ENCODE data around the gene PHYKPL. TPM values are rescaled to one million over a fixed set of nuclear protein-coding genes. Genes with fewer than 3 reads are reported as not detected.

Gene PHYKPL
- total RNA-seq, 1 donor from 2014 or later = 205 TPM

DNA sequence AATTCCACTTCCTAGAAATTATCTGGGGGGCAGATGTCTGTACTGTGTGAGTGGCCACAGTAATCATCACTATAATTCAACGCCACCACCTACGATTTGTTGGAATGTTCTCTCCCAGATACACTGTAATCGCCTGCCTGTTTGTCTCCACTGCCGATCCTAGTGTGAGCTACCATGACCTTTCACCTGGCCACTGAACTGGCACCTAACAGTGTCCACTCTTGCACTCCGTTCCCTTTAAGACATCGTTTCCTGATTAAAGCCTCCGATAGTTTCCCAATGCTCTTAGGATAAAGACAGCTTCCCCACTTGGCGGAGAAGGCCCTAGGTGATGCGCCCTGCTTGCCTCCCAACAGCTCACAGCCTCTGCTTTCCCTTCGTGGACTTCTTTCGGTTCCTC lies 4.0 kb downstream of the PHYKPL start:
- DNase-seq (no peak), ATAC-seq (ENCODE audit: low read depth) (no peak)
- Mint-ChIP-seq H3K9me3 (no peaks in the 10 kb centered on the region), H3K4me1 (peaks cover 39% of the 10 kb centered on the region), H3K36me3 (ENCODE audit: low read depth) (peaks cover 73% of the 10 kb centered on the region), H3K27me3 (no peaks in the 10 kb centered on the region), H3K27ac (no peak overlapping the region), H3K4me3 (no peak overlapping the region)
- intact Hi-C loops (cut with micrococcal nuclease) = no loop called here
- POLR2A ChIA-PET = interaction anchor here (2.4 kb wide), 1 partner anchor 24 kb away, joined by 7 read pairs; the partner anchor contains the start of gene HNRNPAB
- no peak for TF ChIP-seq CTCF (IDR thresholded peaks at IDR 0.05)
- CTCF ChIA-PET = no interaction called here

DNA sequence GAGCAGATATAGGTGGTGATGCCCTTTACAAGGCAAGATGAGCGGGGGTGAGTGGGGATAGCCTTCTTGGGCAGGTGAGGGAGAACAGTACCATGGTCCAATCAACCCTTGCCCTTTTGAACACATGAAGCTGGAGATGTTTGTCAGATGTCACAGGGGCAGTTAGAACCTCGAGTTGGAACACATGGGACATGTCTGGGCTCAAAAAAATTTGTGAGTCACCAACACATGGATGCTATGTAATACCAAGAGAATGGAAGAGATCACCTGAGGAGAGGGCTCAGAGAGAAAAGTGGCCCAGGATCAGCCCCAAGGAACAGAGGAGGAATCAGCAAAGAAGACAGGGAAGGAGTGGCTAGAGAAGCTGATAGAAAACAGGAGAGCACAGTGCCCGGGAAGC lies 4.7 kb downstream of the PHYKPL start:
- peaks cover 37% of the 10 kb centered on the region for H3K4me1 Mint-ChIP-seq

DNA sequence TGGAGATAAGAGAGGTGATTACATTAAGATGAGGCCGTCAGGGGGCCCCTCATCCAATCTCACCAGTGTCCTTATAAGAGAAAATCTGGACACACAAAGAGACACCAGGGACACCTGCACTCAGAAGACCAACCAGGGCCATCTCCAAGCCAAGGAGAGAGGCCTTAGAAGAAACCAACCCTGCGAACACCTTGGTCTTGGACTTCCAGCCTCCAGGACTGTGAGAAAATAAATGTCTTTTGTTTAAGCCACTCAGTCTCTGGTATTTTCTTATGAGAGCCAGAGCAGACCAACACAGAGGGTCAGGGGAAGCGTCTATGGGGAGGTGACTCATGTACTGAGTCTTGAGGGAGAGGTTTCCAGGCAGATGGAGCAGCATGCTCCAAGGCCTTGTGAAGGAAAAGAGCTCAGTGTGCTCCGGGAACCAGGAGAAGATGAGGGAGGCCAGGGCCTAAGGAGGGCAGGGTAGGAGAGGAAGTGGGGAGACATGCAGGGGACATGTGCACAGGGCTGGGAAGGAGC lies 5.4 kb downstream of the PHYKPL start:
- Mint-ChIP-seq H3K36me3 (ENCODE audit: low read depth) (peaks cover 82% of the 10 kb centered on the region), H3K27ac (no peak overlapping the region), H3K9me3 (no peaks in the 10 kb centered on the region), H3K4me1 (peaks cover 35% of the 10 kb centered on the region), H3K27me3 (no peaks in the 10 kb centered on the region), H3K4me3 (no peak overlapping the region)
- DNase-seq (no peak), ATAC-seq (ENCODE audit: low read depth) (no peak)
- intact Hi-C loops (cut with micrococcal nuclease) = no loop called here
- TF ChIP-seq CTCF (IDR thresholded peaks at IDR 0.05) = no peak
- ChIA-PET POLR2A (interaction anchor here (2.4 kb wide), 1 partner anchor 23 kb away, joined by 7 read pairs; the partner anchor contains the start of gene HNRNPAB), CTCF (no interaction called here)

More for the DNA sequence above, 4.7 kb downstream of the PHYKPL start:
- ATAC-seq (ENCODE audit: low read depth) (no peak), DNase-seq (no peak)
- TF ChIP-seq CTCF (IDR thresholded peaks at IDR 0.05) = no peak
- ChIA-PET CTCF (no interaction called here), POLR2A (interaction anchor here (2.4 kb wide), 1 partner anchor 24 kb away, joined by 7 read pairs; the partner anchor contains the start of gene HNRNPAB)
- intact Hi-C loops (cut with micrococcal nuclease) = no loop called here
- Mint-ChIP-seq H3K36me3 (ENCODE audit: low read depth) (peaks cover 77% of the 10 kb centered on the region), H3K4me3 (no peak overlapping the region), H3K9me3 (no peaks in the 10 kb centered on the region), H3K27ac (no peak overlapping the region), H3K27me3 (no peaks in the 10 kb centered on the region)

DNA sequence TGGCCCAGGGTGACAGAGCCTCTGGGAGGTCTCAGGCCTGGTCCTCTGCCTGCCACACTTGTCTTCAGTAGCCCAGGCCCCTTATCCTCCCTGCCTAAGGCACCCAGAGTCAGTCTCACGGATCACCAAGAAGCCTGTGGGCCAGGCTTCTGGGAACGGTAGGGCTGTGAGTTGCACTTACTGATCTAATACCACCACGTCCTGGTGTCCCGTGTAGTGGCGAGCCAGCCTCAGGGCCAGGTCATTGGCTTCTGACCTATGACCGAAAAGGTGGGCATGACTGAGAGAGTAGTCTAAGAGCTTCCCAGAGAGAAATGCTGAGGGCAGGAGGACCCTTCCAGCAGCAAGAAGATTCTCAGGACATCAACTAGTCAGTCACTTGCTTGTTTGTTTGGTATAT lies 7.4 kb downstream of the PHYKPL start:
- intact Hi-C loops (cut with micrococcal nuclease) = no loop called here
- ATAC-seq (ENCODE audit: low read depth) (no peak), DNase-seq (no peak)
- ChIA-PET CTCF (no interaction called here), POLR2A (interaction anchor here (1.4 kb wide), 1 partner anchor 10 kb away, joined by 4 read pairs; no protein-coding TSS in a partner anchor)
- Mint-ChIP-seq H3K36me3 (ENCODE audit: low read depth) (peaks cover 89% of the 10 kb centered on the region), H3K4me3 (no peak overlapping the region), H3K4me1 (peaks cover 27% of the 10 kb centered on the region), H3K27ac (no peak overlapping the region), H3K27me3 (no peaks in the 10 kb centered on the region), H3K9me3 (no peaks in the 10 kb centered on the region)
- no peak for TF ChIP-seq CTCF (IDR thresholded peaks at IDR 0.05)

DNA sequence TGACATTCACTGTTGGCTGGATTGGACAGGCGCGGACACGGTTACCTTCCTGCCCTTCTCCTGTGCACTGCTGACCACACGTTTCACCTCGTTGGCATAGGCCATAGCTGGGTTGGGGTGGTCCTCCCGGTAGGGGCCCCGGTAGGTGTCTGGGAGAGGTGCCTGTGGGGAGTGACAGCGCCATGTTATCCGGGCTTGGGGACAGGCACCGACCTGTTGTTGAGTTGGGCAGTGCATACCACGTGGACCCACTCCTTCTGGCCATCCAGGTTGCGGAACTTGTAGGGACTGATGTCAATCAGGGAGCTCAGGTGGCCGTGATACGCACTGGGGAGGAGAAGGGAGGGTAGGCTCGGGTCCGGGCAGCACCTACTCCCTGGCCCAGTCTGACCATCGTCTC lies 8.2 kb downstream of the PHYKPL start:
- CTCF ChIA-PET = no interaction called here
- Mint-ChIP-seq H3K36me3 (ENCODE audit: low read depth) (peaks cover 86% of the 10 kb centered on the region), H3K4me3 (no peak overlapping the region), H3K4me1 (peaks cover 21% of the 10 kb centered on the region), H3K9me3 (no peaks in the 10 kb centered on the region), H3K27me3 (no peaks in the 10 kb centered on the region), H3K27ac (no peak overlapping the region)
- DNase-seq (no peak), ATAC-seq (ENCODE audit: low read depth) (no peak)
- POLR2A ChIA-PET = interaction anchor here (1.4 kb wide), 1 partner anchor 10 kb away, joined by 4 read pairs; no protein-coding TSS in a partner anchor
- intact Hi-C loops (cut with micrococcal nuclease) = no loop called here
- TF ChIP-seq CTCF (IDR thresholded peaks at IDR 0.05) = no peak

All from activated B cell treated with CpG ODN at 0.5 μM for 24 hours (primary cell).